GM12873 (cell line): ENCODE measurements around the gene SSBP3.

Experiments used
- TF ChIP-seq, protein P1 (sequence below): IDR thresholded peaks from 2 replicates; pipeline ENCODE4 v1.5.1; 2012; ENCODE audit warnings: low read depth, mild to moderate bottlenecking, moderate library complexity, low read length, control low read depth; ENCODE audit not compliant: insufficient read depth; ENCODE audit errors: missing control alignments

Gene SSBP3

DNA sequence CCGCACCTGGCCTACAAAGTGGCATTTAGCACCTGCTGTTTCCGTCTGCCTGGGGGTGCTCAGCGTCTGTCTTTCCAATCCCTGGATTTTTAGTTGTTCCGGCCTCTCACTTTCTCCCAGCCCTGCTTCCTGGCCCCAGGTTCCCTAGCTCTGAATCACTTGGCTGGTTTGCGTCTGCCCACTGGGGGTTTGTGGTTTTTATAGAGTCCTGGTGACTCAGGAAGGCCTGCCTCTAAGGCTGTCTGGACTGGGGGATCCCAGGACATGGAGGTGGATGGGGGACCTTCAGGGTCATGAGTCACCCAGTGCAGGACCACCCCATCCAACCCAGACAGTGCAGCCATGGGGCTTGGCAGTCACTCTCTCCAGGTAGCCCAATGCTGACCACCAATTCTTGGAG is 152.7 kb downstream of the SSBP3 start:
- TF ChIP-seq, protein P1, sequence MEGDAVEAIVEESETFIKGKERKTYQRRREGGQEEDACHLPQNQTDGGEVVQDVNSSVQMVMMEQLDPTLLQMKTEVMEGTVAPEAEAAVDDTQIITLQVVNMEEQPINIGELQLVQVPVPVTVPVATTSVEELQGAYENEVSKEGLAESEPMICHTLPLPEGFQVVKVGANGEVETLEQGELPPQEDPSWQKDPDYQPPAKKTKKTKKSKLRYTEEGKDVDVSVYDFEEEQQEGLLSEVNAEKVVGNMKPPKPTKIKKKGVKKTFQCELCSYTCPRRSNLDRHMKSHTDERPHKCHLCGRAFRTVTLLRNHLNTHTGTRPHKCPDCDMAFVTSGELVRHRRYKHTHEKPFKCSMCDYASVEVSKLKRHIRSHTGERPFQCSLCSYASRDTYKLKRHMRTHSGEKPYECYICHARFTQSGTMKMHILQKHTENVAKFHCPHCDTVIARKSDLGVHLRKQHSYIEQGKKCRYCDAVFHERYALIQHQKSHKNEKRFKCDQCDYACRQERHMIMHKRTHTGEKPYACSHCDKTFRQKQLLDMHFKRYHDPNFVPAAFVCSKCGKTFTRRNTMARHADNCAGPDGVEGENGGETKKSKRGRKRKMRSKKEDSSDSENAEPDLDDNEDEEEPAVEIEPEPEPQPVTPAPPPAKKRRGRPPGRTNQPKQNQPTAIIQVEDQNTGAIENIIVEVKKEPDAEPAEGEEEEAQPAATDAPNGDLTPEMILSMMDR: no peak

DNA sequence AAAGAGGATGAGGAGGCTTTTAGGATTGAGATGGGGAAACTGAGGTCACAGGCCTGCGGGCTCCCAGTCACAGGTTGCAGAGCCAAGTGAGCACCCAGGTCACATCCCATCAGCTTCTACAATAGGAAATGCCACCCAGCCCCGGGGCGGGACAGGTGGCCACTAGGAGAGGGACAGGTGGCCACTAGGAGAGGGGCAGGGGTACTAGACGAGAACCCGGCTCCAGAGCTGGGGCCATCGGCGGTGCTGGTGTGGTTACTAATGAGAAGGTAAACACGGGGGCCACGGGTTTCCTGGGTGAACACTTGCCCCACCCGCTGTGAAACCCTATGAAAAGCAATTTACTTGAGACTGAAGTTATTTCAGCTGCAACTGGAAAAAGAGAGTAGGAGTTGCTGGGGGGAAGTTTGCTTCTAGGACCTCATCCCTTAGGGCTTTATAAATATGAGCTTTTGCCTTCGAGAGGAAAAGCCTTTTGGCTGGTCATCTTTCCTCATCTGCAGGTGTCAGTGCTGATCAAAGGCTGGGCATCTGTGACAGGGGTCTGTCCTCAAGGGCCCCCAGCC is 153.7 kb downstream of the SSBP3 start:
- TF ChIP-seq, protein P1: no peak

DNA sequence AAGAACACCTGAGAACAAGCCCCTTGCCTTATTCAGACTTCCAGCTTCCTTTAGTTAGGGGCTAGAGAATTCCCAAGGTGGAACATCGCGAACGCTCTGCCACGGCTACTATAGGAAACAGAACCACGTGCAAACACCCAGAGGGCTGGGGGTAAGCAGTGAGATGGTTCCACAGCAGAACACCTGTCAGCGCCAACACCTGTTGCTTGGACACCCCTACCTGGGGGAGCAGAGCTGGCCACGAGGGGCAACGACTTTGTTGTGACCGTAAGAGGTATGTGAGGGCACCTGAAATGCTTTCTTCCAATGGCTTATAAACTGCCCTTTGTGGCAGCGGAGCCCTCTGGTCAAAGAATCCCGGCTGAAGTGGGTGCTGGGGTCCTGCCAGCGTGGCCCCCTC is 155.5 kb downstream of the SSBP3 start:
- TF ChIP-seq, protein P1: no peak

DNA sequence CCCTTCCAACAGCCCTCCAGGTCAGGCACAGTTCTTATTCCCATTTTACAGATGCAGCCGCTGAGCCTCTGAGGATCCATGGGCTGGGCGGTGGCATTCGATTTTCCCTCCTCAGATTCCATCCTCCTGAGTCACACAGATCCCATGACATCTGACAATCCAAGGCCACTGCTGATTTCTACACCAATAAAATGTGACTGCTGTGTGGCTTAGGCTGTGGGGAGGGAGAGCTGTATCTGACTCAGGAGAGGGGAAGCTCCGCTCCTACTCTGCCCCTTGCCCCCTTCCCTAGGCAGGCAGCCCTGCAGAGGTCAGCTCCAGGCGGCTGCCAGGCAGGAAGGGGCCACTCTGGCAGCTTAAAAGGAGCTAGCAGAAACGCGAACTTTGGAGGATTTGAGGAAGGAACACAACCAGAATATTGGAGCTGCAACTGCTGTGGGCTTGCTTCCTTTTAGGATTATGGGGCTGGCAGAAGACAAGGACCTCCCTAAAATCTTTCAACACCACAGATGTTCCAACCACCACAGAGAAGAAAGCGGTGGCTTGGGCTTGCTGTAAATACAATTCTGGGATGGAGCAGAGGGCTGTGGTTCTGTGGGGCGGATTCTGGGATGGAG is 156.3 kb downstream of the SSBP3 start:
- TF ChIP-seq, protein P1: no peak

DNA sequence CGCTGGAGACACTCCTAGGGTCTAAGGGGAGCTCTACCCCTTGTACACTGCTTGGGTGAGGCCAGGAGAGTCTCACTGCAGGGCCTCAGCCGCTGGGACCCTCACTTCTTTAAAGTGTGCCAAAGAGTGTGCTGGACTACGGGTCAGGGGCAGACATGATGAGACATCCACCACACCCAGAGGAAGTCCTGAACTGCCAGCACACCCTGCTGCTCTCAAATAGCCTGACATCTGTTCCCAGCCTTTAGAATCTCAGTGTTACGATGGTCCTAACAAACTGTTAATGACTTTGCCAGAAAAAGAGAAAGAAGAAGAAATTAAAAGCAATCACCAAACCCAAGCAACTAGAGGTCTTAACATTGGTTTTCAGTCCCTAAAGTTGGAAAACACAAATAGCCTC is 157.2 kb downstream of the SSBP3 start:
- TF ChIP-seq, protein P1: no peak

DNA sequence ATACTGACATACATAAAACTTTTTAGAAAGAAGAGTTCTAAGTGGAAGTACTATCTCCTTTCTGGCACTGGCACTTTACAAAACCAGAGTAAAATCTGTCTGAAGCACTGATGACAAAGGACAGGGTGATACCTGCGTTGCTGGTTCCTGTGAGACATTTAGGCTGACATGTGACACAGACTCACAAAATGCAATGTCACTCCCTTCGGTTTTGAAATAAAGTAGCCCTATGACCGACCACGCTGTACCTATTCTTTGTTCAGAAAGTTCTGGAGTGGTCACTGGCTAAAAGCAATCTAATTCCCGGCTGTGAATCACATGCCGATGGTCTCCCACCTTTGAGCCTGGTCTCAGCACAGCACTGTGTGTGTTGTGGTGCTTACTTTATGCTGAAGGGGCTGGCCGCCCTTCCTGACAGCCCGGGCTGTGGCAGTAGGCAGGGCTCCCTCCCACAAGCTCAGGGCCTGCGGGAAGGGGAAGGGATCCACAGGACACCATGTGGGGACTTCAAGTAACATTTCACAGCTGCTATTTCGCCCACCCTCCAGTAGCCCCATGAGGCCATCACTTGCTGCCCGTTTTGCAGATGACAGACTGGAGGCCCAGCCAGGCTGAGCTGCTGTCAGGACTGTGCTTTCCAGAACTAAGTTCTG is 158.2 kb downstream of the SSBP3 start:
- TF ChIP-seq, protein P1: no peak

DNA sequence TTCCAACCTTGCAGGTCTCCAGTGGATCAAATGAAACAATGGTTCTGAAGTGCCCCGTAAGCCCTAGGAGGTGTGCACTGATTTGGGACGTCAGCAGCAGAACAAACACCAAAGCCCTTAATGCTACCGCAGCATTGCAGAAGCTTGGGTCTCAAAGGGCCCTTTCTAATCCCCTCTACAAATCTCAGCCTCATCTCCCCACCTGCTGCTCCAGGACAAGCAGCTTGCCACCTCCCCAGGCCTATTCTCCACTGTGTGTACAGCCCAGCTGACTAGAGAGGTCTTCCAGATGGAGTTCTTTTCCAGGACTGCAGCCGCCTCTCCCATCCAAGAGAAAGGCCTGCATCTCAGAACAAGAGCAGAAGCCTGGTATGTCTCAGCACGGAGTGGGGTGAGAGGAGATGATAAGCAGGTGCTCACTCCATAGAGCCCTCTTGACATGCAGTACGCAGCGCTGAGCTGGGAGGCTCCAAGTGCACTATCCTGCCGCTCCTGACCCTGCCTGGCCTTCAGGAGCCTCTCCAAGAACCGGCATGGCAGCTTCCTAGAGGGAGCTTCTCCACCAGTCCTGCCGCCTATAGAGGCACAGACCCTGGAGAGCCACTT is 160.0 kb downstream of the SSBP3 start:
- TF ChIP-seq, protein P1: no peak
